H1 (cell line): ENCODE measurements around the gene SLC39A2. TPM values are rescaled to one million over a fixed set of nuclear protein-coding genes. Genes with fewer than 3 reads are reported as not detected.

Experiments used
- SAP30 ChIP-seq: fragments of 300-600 bp; sonication (generic); IDR thresholded peaks from 2 replicates; pipeline ENCODE4 v1.7.1; 2012; ENCODE audit warnings: low read length, moderate library complexity, mild to moderate bottlenecking, inconsistent platforms; ENCODE audit not compliant: insufficient read depth, insufficient replicate concordance
- polyA plus RNA-seq, 7 experiments: library from polyadenylated mRNA; depleted of rRNA in 3 of 7; stranded (reverse) in 5 of 7; unstranded in 2 of 7; fragments of >200 nt in 5 of 7; fragments of 200-250 nt in 2 of 7; gene quantifications; 1 replicate in 5 of 7; 2 replicates in 1 of 7; 4 replicates in 1 of 7; pipeline versions ENCODE4 v1.2.1 to v1.2.3, GENCODE V29; 2011 to 2013; ENCODE audit warnings: missing spikeins in 2 of 7, mixed read lengths in 2 of 7
- total RNA-seq: library from RNA; stranded (reverse); fragmentation: NEBNext Ultra II Directional; extraction: Animal tissue kit (Norgen Biotek cat#: 25700); gene quantifications from 2 replicates; pipeline ENCODE4 v1.2.1, GENCODE V29; 2021

SLC39A2 gene
- total and polyA plus RNA-seq, 2 of the 8 experiments (the other 6 are each of a cell fraction or from before 2014, with no cell fraction given): 0.14 to 0.22 TPM

DNA sequence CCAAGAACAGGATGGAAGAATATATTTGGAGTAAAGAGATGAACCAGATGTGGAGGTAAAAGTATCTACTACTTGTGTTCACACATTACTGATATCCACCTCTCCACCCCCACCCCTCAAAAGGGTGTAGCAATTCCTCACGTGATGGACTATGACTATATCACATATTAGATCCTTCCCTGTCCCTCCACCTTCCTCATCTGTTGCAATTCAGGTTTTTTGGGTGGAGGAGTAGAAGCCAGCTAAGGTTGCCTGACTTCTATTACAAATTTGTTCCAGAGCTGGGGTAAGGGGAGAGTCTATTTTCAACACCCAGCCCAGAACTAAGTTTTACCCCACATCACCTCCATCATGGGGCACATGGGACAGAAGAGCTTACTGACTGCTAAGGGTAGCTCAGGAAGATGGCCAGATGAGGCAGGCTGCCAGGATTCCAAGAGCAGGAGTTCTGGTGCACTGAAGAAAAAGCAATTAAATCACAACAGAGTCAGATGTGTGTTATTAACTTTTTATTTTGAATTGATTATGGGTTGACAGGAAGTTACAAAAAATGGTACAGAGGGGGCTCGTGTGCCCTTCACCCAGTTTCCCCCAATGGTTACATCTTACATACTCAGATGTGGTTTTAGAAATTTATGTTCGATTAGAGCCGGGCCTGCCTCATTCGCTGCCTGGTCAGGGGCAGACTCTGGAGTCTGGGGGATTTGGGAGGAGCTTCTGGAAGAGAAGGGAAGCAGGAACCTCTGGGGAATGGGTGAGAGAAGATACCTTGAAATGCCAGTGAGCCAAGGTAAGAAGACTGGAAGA, 33.4 kb downstream of the SLC39A2 start (continued):
- TF ChIP-seq SAP30: no peak
